ENCODE results near the gene NEO1.

The NEO1 gene

GRCh38 chr15:73053398-73053723, 1.1 kb downstream of the NEO1 start:
- no peaks in the 10 kb centered on the region for H3K36me3 ChIP-seq (ENCODE audit: control insufficient read depth in 1 of 2, insufficient read depth in 2 of 2, low read length in 2 of 2)
- peak overlapping the region; percentile 72 for H3K27ac ChIP-seq (ENCODE audit: low read length)
- peaks cover 0 to 18% of the 10 kb centered on the region in 2 donors for H3K4me1 ChIP-seq (ENCODE audit: control insufficient read depth in 1 of 2, insufficient read depth in 2 of 2, low read length in 2 of 2)
- H3K9me3 ChIP-seq (ENCODE audit: control insufficient read depth in 1 of 2, low read length in 2 of 2), result no peaks in the 10 kb centered on the region
- H3K4me3 ChIP-seq (ENCODE audit: low read depth in 1 of 2, low read length in 2 of 2), result peak overlapping the region; percentile 75 to 88
- H3K27me3 ChIP-seq (ENCODE audit: low read depth, low read length), result peaks cover 5% of the 10 kb centered on the region

GRCh38 chr15:73054417-73054953, 2.2 kb downstream of the NEO1 start:
- H3K4me3 ChIP-seq (ENCODE audit: low read depth in 1 of 2, low read length in 2 of 2), result peak overlapping the region in 1 of 2 donors; percentile 88
- H3K4me1 ChIP-seq (ENCODE audit: control insufficient read depth in 1 of 2, insufficient read depth in 2 of 2, low read length in 2 of 2), result peaks cover 0 to 18% of the 10 kb centered on the region in 2 donors

GRCh38 chr15:73056460-73056859, 4.2 kb downstream of the NEO1 start:
- Histone ChIP-seq H3K4me1 (ENCODE audit: control insufficient read depth in 1 of 2, insufficient read depth in 2 of 2, low read length in 2 of 2) (peaks cover 0 to 18% of the 10 kb centered on the region in 2 donors), H3K27ac (ENCODE audit: low read length) (no peak overlapping the region), H3K27me3 (ENCODE audit: low read depth, low read length) (no peaks in the 10 kb centered on the region), H3K9me3 (ENCODE audit: control insufficient read depth in 1 of 2, low read length in 2 of 2) (no peaks in the 10 kb centered on the region), H3K36me3 (ENCODE audit: control insufficient read depth in 1 of 2, insufficient read depth in 2 of 2, low read length in 2 of 2) (no peaks in the 10 kb centered on the region), H3K4me3 (ENCODE audit: low read depth in 1 of 2, low read length in 2 of 2) (no peak overlapping the region)

More at GRCh38 chr15:73054417-73054953, 2.2 kb downstream of the NEO1 start:
- H3K27me3 ChIP-seq (ENCODE audit: low read depth, low read length), result peaks cover 5% of the 10 kb centered on the region
- no peaks in the 10 kb centered on the region for H3K36me3 ChIP-seq (ENCODE audit: control insufficient read depth in 1 of 2, insufficient read depth in 2 of 2, low read length in 2 of 2)
- no peak overlapping the region for H3K27ac ChIP-seq (ENCODE audit: low read length)
- H3K9me3 ChIP-seq (ENCODE audit: control insufficient read depth in 1 of 2, low read length in 2 of 2), result no peaks in the 10 kb centered on the region

GRCh38 chr15:73058437-73058836, 6.2 kb downstream of the NEO1 start:
- H3K36me3 ChIP-seq (ENCODE audit: control insufficient read depth in 1 of 2, insufficient read depth in 2 of 2, low read length in 2 of 2), result no peaks in the 10 kb centered on the region
- no peak overlapping the region for H3K4me3 ChIP-seq (ENCODE audit: low read depth in 1 of 2, low read length in 2 of 2)
- H3K27me3 ChIP-seq (ENCODE audit: low read depth, low read length), result no peaks in the 10 kb centered on the region
- H3K9me3 ChIP-seq (ENCODE audit: control insufficient read depth in 1 of 2, low read length in 2 of 2), result no peaks in the 10 kb centered on the region
- H3K4me1 ChIP-seq (ENCODE audit: control insufficient read depth in 1 of 2, insufficient read depth in 2 of 2, low read length in 2 of 2), result peaks cover 0 to 10% of the 10 kb centered on the region in 2 donors
- no peak overlapping the region for H3K27ac ChIP-seq (ENCODE audit: low read length)

- no peaks in the 10 kb centered on the region for H3K9me3 ChIP-seq (ENCODE audit: control insufficient read depth in 1 of 2, low read length in 2 of 2)
- no peaks in the 10 kb centered on the region for H3K36me3 ChIP-seq (ENCODE audit: control insufficient read depth in 1 of 2, insufficient read depth in 2 of 2, low read length in 2 of 2)
- H3K27me3 ChIP-seq (ENCODE audit: low read depth, low read length), result no peaks in the 10 kb centered on the region
- no peak overlapping the region for H3K27ac ChIP-seq (ENCODE audit: low read length)
- no peak overlapping the region for H3K4me3 ChIP-seq (ENCODE audit: low read depth in 1 of 2, low read length in 2 of 2)
- H3K4me1 ChIP-seq (ENCODE audit: control insufficient read depth in 1 of 2, insufficient read depth in 2 of 2, low read length in 2 of 2), result no peaks in the 10 kb centered on the region
These were observed 12.9 kb downstream of the NEO1 start for GRCh38 chr15:73065114-73065513.

GRCh38 chr15:73069109-73069508, 16.8 kb downstream of the NEO1 start:
- Histone ChIP-seq H3K27ac (ENCODE audit: low read length) (no peak overlapping the region), H3K36me3 (ENCODE audit: control insufficient read depth in 1 of 2, insufficient read depth in 2 of 2, low read length in 2 of 2) (no peaks in the 10 kb centered on the region), H3K4me3 (ENCODE audit: low read depth in 1 of 2, low read length in 2 of 2) (no peak overlapping the region), H3K27me3 (ENCODE audit: low read depth, low read length) (no peaks in the 10 kb centered on the region), H3K4me1 (ENCODE audit: control insufficient read depth in 1 of 2, insufficient read depth in 2 of 2, low read length in 2 of 2) (peaks cover 0 to 5% of the 10 kb centered on the region in 2 donors), H3K9me3 (ENCODE audit: control insufficient read depth in 1 of 2, low read length in 2 of 2) (no peaks in the 10 kb centered on the region)

- Histone ChIP-seq H3K27me3 (ENCODE audit: low read depth, low read length) (no peaks in the 10 kb centered on the region), H3K4me3 (ENCODE audit: low read depth in 1 of 2, low read length in 2 of 2) (no peak overlapping the region), H3K9me3 (ENCODE audit: control insufficient read depth in 1 of 2, low read length in 2 of 2) (no peaks in the 10 kb centered on the region), H3K4me1 (ENCODE audit: control insufficient read depth in 1 of 2, insufficient read depth in 2 of 2, low read length in 2 of 2) (peaks cover 5 to 10% of the 10 kb centered on the region in 2 donors), H3K27ac (ENCODE audit: low read length) (no peak overlapping the region), H3K36me3 (ENCODE audit: control insufficient read depth in 1 of 2, insufficient read depth in 2 of 2, low read length in 2 of 2) (no peaks in the 10 kb centered on the region)
These were observed 20.6 kb downstream of the NEO1 start for GRCh38 chr15:73072894-73073293.

- H3K4me3 ChIP-seq (ENCODE audit: low read depth in 1 of 2, low read length in 2 of 2), result no peak overlapping the region
- no peaks in the 10 kb centered on the region for H3K9me3 ChIP-seq (ENCODE audit: control insufficient read depth in 1 of 2, low read length in 2 of 2)
- no peaks in the 10 kb centered on the region for H3K27me3 ChIP-seq (ENCODE audit: low read depth, low read length)
- peaks cover 5 to 20% of the 10 kb centered on the region in 2 donors for H3K4me1 ChIP-seq (ENCODE audit: control insufficient read depth in 1 of 2, insufficient read depth in 2 of 2, low read length in 2 of 2)
- no peak overlapping the region for H3K27ac ChIP-seq (ENCODE audit: low read length)
- H3K36me3 ChIP-seq (ENCODE audit: control insufficient read depth in 1 of 2, insufficient read depth in 2 of 2, low read length in 2 of 2), result no peaks in the 10 kb centered on the region
These were observed 22.0 kb downstream of the NEO1 start for GRCh38 chr15:73074241-73074640.

- H3K4me1 ChIP-seq (ENCODE audit: control insufficient read depth in 1 of 2, insufficient read depth in 2 of 2, low read length in 2 of 2), result peaks cover 5 to 20% of the 10 kb centered on the region in 2 donors
- H3K9me3 ChIP-seq (ENCODE audit: control insufficient read depth in 1 of 2, low read length in 2 of 2), result no peaks in the 10 kb centered on the region
- H3K27ac ChIP-seq (ENCODE audit: low read length), result no peak overlapping the region
- H3K27me3 ChIP-seq (ENCODE audit: low read depth, low read length), result no peaks in the 10 kb centered on the region
- no peaks in the 10 kb centered on the region for H3K36me3 ChIP-seq (ENCODE audit: control insufficient read depth in 1 of 2, insufficient read depth in 2 of 2, low read length in 2 of 2)
- no peak overlapping the region for H3K4me3 ChIP-seq (ENCODE audit: low read depth in 1 of 2, low read length in 2 of 2)
These were observed 23.0 kb downstream of the NEO1 start for GRCh38 chr15:73075160-73075859.

GRCh38 chr15:73078291-73078690, 26.0 kb downstream of the NEO1 start:
- H3K27me3 ChIP-seq (ENCODE audit: low read depth, low read length), result no peaks in the 10 kb centered on the region
- peaks cover 5 to 16% of the 10 kb centered on the region in 2 donors for H3K4me1 ChIP-seq (ENCODE audit: control insufficient read depth in 1 of 2, insufficient read depth in 2 of 2, low read length in 2 of 2)
- no peaks in the 10 kb centered on the region for H3K36me3 ChIP-seq (ENCODE audit: control insufficient read depth in 1 of 2, insufficient read depth in 2 of 2, low read length in 2 of 2)
- no peak overlapping the region for H3K27ac ChIP-seq (ENCODE audit: low read length)
- no peaks in the 10 kb centered on the region for H3K9me3 ChIP-seq (ENCODE audit: control insufficient read depth in 1 of 2, low read length in 2 of 2)
- no peak overlapping the region for H3K4me3 ChIP-seq (ENCODE audit: low read depth in 1 of 2, low read length in 2 of 2)

GRCh38 chr15:73078722-73079121, 26.5 kb downstream of the NEO1 start:
- Histone ChIP-seq H3K27me3 (ENCODE audit: low read depth, low read length) (no peaks in the 10 kb centered on the region), H3K27ac (ENCODE audit: low read length) (no peak overlapping the region), H3K36me3 (ENCODE audit: control insufficient read depth in 1 of 2, insufficient read depth in 2 of 2, low read length in 2 of 2) (no peaks in the 10 kb centered on the region), H3K9me3 (ENCODE audit: control insufficient read depth in 1 of 2, low read length in 2 of 2) (no peaks in the 10 kb centered on the region), H3K4me1 (ENCODE audit: control insufficient read depth in 1 of 2, insufficient read depth in 2 of 2, low read length in 2 of 2) (peaks cover 5 to 16% of the 10 kb centered on the region in 2 donors), H3K4me3 (ENCODE audit: low read depth in 1 of 2, low read length in 2 of 2) (no peak overlapping the region)

- no peaks in the 10 kb centered on the region for H3K9me3 ChIP-seq (ENCODE audit: control insufficient read depth in 1 of 2, low read length in 2 of 2)
- no peak overlapping the region for H3K27ac ChIP-seq (ENCODE audit: low read length)
These were observed 27.3 kb downstream of the NEO1 start for GRCh38 chr15:73079565-73079964.

More at GRCh38 chr15:73079565-73079964, 27.3 kb downstream of the NEO1 start:
- Histone ChIP-seq H3K4me1 (ENCODE audit: control insufficient read depth in 1 of 2, insufficient read depth in 2 of 2, low read length in 2 of 2) (peaks cover 5 to 16% of the 10 kb centered on the region in 2 donors), H3K27me3 (ENCODE audit: low read depth, low read length) (no peaks in the 10 kb centered on the region), H3K36me3 (ENCODE audit: control insufficient read depth in 1 of 2, insufficient read depth in 2 of 2, low read length in 2 of 2) (no peaks in the 10 kb centered on the region), H3K4me3 (ENCODE audit: low read depth in 1 of 2, low read length in 2 of 2) (no peak overlapping the region)

Data from muscle layer of duodenum (tissue), 2 donors.